Measurements from ENCODE around the gene MTHFD1L. TPM values are rescaled to one million over a fixed set of nuclear protein-coding genes. Genes with fewer than 3 reads are reported as not detected.
A peak's percentile ranks its signal among the peaks of the same experiment; 100 is the strongest.

The MTHFD1L gene
- total RNA-seq, 2 experiments from 2014 or later, result 155 to 158 TPM

DNA sequence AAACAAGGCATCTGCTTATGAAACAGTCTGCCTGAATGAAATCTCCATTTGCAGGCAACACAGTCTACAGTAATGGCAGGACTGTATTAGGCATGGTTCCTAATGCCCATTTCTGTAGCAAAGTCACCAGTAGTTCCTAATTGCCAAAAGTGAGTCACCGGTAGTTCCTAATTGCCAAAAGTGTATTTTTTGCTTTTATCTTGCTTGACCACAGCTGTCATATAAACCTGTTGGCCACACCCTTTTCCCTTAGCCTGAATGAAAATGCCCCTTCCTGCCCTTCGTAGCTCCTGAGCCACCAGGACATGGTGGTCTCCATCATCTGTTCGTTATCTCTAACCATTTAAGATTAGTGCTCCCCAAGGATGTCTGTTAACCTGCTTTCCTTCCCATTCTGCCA lies 34.5 kb downstream of the MTHFD1L start:
- POLR2A ChIA-PET, result interaction anchor here (0.6 kb wide), 1 partner anchor 12 kb away, joined by 3 read pairs; no protein-coding TSS in a partner anchor
- H3K4me3 Mint-ChIP-seq, result no peak overlapping the region
- H3K9me3 Mint-ChIP-seq, result no peaks in the 10 kb centered on the region
- no peak for DNase-seq
- no peak for ATAC-seq
- peaks cover 52% of the 10 kb centered on the region for H3K36me3 Mint-ChIP-seq (ENCODE audit: low read depth)
- no peak overlapping the region for H3K27ac Mint-ChIP-seq
- no peaks in the 10 kb centered on the region for H3K27me3 Mint-ChIP-seq
- TF ChIP-seq, protein P1, sequence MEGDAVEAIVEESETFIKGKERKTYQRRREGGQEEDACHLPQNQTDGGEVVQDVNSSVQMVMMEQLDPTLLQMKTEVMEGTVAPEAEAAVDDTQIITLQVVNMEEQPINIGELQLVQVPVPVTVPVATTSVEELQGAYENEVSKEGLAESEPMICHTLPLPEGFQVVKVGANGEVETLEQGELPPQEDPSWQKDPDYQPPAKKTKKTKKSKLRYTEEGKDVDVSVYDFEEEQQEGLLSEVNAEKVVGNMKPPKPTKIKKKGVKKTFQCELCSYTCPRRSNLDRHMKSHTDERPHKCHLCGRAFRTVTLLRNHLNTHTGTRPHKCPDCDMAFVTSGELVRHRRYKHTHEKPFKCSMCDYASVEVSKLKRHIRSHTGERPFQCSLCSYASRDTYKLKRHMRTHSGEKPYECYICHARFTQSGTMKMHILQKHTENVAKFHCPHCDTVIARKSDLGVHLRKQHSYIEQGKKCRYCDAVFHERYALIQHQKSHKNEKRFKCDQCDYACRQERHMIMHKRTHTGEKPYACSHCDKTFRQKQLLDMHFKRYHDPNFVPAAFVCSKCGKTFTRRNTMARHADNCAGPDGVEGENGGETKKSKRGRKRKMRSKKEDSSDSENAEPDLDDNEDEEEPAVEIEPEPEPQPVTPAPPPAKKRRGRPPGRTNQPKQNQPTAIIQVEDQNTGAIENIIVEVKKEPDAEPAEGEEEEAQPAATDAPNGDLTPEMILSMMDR (IDR thresholded peaks at IDR 0.05), result no peak
- intact Hi-C loops (cut with micrococcal nuclease), result no loop called here
- H3K4me1 Mint-ChIP-seq (ENCODE audit: low read depth), result peaks cover 9% of the 10 kb centered on the region
- CTCF ChIA-PET, result interaction anchor here (1.3 kb wide), 1 partner anchor 8 kb away, joined by 5 read pairs; no protein-coding TSS in a partner anchor

- Mint-ChIP-seq H3K36me3 (ENCODE audit: low read depth) (peaks cover 55% of the 10 kb centered on the region), H3K4me3 (no peak overlapping the region), H3K4me1 (ENCODE audit: low read depth) (no peaks in the 10 kb centered on the region), H3K27me3 (no peaks in the 10 kb centered on the region), H3K9me3 (no peaks in the 10 kb centered on the region), H3K27ac (no peak overlapping the region)
- ATAC-seq (no peak), DNase-seq (no peak)
- ChIA-PET CTCF (interaction anchor here (0.8 to 4.4 kb wide), 4 partner anchors 9 to 87 kb away, joined by 3 to 32 read pairs (median 4); no protein-coding TSS in a partner anchor), POLR2A (no interaction called here)
- TF ChIP-seq, protein P1 (IDR thresholded peaks at IDR 0.05), result no peak
- intact Hi-C loops (cut with micrococcal nuclease), result no loop called here
Measured at GRCh38 chr6:150902142-150902776, 36.8 kb downstream of the MTHFD1L start.

GRCh38 chr6:150905769-150906168 lies 40.3 kb downstream of the MTHFD1L start:
- DNase-seq, result peak; percentile 4
- Mint-ChIP-seq H3K9me3 (no peaks in the 10 kb centered on the region), H3K4me1 (ENCODE audit: low read depth) (no peaks in the 10 kb centered on the region), H3K4me3 (no peak overlapping the region), H3K36me3 (ENCODE audit: low read depth) (peaks cover 59% of the 10 kb centered on the region), H3K27me3 (no peaks in the 10 kb centered on the region), H3K27ac (no peak overlapping the region)
- ChIA-PET POLR2A (no interaction called here), CTCF (interaction anchor here (1.0 to 4.4 kb wide), 5 partner anchors 12 to 419 kb away, joined by 3 to 32 read pairs (median 3); no protein-coding TSS in a partner anchor)
- intact Hi-C loops (cut with micrococcal nuclease), result no loop called here
- TF ChIP-seq, protein P1 (IDR thresholded peaks at IDR 0.05), result no peak
- no peak for ATAC-seq

DNA sequence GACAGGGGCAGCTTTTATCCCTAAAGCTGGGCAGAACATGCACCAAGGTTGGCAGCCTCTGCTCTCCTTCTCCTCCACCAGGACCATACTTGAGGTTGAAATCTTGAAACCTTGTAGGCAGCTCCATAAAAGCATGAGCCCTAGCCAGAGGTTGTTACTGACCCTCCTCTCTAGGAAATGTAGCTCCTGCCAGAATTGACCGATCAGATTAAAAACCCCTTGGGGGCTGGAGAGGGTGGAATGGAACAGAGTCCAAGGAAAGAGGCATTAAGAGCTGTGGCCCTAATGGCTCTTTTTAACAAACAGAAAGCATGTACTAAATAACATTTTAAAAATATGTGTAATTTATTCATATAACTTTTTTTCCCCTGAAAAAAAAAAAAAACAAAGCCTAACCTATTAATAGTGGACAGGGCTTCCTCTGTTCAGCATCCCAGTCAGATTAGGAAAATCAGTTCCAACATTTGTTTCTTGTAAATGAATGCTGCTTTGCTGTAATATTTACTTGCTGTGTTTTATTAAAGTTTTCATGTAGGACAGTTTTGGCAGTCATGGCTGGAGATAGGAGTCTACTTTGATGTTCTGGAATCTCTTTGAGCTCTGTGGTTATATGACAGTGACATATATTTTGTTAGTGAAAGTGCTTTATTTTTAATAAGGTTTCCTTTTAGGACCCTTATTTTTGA lies 41.3 kb downstream of the MTHFD1L start:
- H3K9me3 Mint-ChIP-seq, result no peaks in the 10 kb centered on the region
- ChIA-PET CTCF (interaction anchor here (0.8 to 1.3 kb wide), 2 partner anchors 15 to 16 kb away, joined by 3 read pairs; no protein-coding TSS in a partner anchor), POLR2A (no interaction called here)
- H3K4me1 Mint-ChIP-seq (ENCODE audit: low read depth), result no peaks in the 10 kb centered on the region
- TF ChIP-seq, protein P1 (IDR thresholded peaks at IDR 0.05), result no peak
- intact Hi-C loops (cut with micrococcal nuclease), result no loop called here
- no peak overlapping the region for H3K4me3 Mint-ChIP-seq
- DNase-seq (no peak), ATAC-seq (no peak)
- no peak overlapping the region for H3K27ac Mint-ChIP-seq
- peaks cover 65% of the 10 kb centered on the region for H3K36me3 Mint-ChIP-seq (ENCODE audit: low read depth)
- H3K27me3 Mint-ChIP-seq, result no peaks in the 10 kb centered on the region

- H3K27me3 Mint-ChIP-seq, result no peaks in the 10 kb centered on the region
- no peaks in the 10 kb centered on the region for H3K9me3 Mint-ChIP-seq
- H3K4me1 Mint-ChIP-seq (ENCODE audit: low read depth), result no peaks in the 10 kb centered on the region
- no peak overlapping the region for H3K27ac Mint-ChIP-seq
- TF ChIP-seq, protein P1 (IDR thresholded peaks at IDR 0.05), result no peak
- ChIA-PET CTCF (interaction anchor here (0.8 to 1.3 kb wide), 2 partner anchors 15 to 17 kb away, joined by 3 read pairs; no protein-coding TSS in a partner anchor), POLR2A (no interaction called here)
- peaks cover 67% of the 10 kb centered on the region for H3K36me3 Mint-ChIP-seq (ENCODE audit: low read depth)
- ATAC-seq (no peak), DNase-seq (no peak)
- intact Hi-C loops (cut with micrococcal nuclease), result no loop called here
- H3K4me3 Mint-ChIP-seq, result no peak overlapping the region
Measured at GRCh38 chr6:150907383-150907782, 41.9 kb downstream of the MTHFD1L start.

All from activated CD8-positive, alpha-beta T cell treated with anti-CD3 and anti-CD28 coated beads for 36 hours (primary cell).